Retinal pigment epithelial cell (primary cell): Measurements from ENCODE around the gene RIPOR2.

ENCODE experiments used
- DNase-seq: peaks from one replicate; pipeline ENCODE4 v3.0.0-alpha.2; 2010; ENCODE audit warnings: low read depth
- H3K4me3 ChIP-seq: 2 replicates; pipeline ENCODE4 v1.5.1; 2011; ENCODE audit warnings: mild to moderate bottlenecking, low read length, control low read depth, moderate library complexity
- CTCF ChIP-seq: conservative IDR thresholded peaks from 2 replicates; pipeline ENCODE4 v1.5.1; 2011; ENCODE audit warnings: low read depth, low read length, control low read depth, inconsistent platforms

Gene RIPOR2

GRCh38 chr6:24943774-24944173 lies 8.0 kb upstream of the RIPOR2 start:
- TF ChIP-seq CTCF: no peak

GRCh38 chr6:24940311-24940917 lies 4.7 kb upstream of the RIPOR2 start:
- TF ChIP-seq CTCF: no peak
- DNase-seq: no peak
- no peak overlapping the region for H3K4me3 ChIP-seq

More at GRCh38 chr6:24943774-24944173, 8.0 kb upstream of the RIPOR2 start:
- DNase-seq: no peak
- H3K4me3 ChIP-seq: no peak overlapping the region

- no peak for DNase-seq
- no peak for TF ChIP-seq CTCF
- H3K4me3 ChIP-seq: no peak overlapping the region
Measured at GRCh38 chr6:24936641-24937317, 1.0 kb upstream of the RIPOR2 start.

GRCh38 chr6:24933868-24934401 lies 1.8 kb downstream of the RIPOR2 start:
- TF ChIP-seq CTCF: peak; percentile 57
- H3K4me3 ChIP-seq: no peak overlapping the region
- no peak for DNase-seq

GRCh38 chr6:24933266-24933665 lies 2.5 kb downstream of the RIPOR2 start:
- DNase-seq: no peak
- H3K4me3 ChIP-seq: no peak overlapping the region
- TF ChIP-seq CTCF: no peak

- no peak for DNase-seq
- TF ChIP-seq CTCF: no peak
- H3K4me3 ChIP-seq: no peak overlapping the region
Measured at GRCh38 chr6:24932832-24933231, 2.9 kb downstream of the RIPOR2 start.
